22Rv1 (cell line): ENCODE data around the gene ZNF217.

Experiments used
- CTCF ChIP-seq: fragments of 450-650 bp; IDR thresholded peaks from 2 replicates; pipeline ENCODE4 v1.5.1; 2017; ENCODE audit warnings: mild to moderate bottlenecking
- ZFX ChIP-seq: fragments of 450-650 bp; IDR thresholded peaks from 2 replicates; pipeline ENCODE4 v1.6.1; 2017; ENCODE audit warnings: antibody characterized with exemption, borderline replicate concordance

- TF ChIP-seq CTCF (no peak), ZFX (no peak)
Measured at GRCh38 chr20:53613748-53614147, 20.1 kb upstream of the ZNF217 start.
